ENCODE results near the gene POU2F3. TPM values are rescaled to one million over a fixed set of nuclear protein-coding genes. Genes with fewer than 3 reads are reported as not detected.
A peak's percentile ranks its signal among the peaks of the same experiment; 100 is the strongest.

POU2F3 gene
- total RNA-seq, 4 donors from 2014 or later: 58.2 to 219 (median 105) TPM

- WGBS: 77% methylated on average over 11 of the region's 11 CpGs
- Histone ChIP-seq H3K4me1 (peaks cover 57% of the 10 kb centered on the region), H3K27me3 (peaks cover 34% of the 10 kb centered on the region)
These were observed 846 bp upstream of the POU2F3 start for GRCh38 chr11:120238968-120239620.

GRCh38 chr11:120240866-120241265 lies 926 bp downstream of the POU2F3 start:
- Histone ChIP-seq H3K9me3 (no peaks in the 10 kb centered on the region), H3K4me3 (peak overlapping the region; percentile 46), H3K27ac (peak overlapping the region; percentile 82), H3K4me1 (peaks cover 47% of the 10 kb centered on the region), H3K27me3 (peaks cover 34% of the 10 kb centered on the region), H3K36me3 (no peaks in the 10 kb centered on the region)
- WGBS: 42% methylated on average over 2 of the region's 2 CpGs
- no peak for DNase-seq (ENCODE audit: low spot score in 2 of 2)
- TF ChIP-seq CTCF (IDR thresholded peaks at IDR 0.05) (no peak), POLR2AphosphoS5 (IDR thresholded peaks at IDR 0.05) (no peak), EP300 (IDR thresholded peaks at IDR 0.05) (no peak), POLR2A (IDR thresholded peaks at IDR 0.05) (no peak)

More at GRCh38 chr11:120238968-120239620, 846 bp upstream of the POU2F3 start:
- no peak overlapping the region for H3K27ac ChIP-seq
- H3K9me3 ChIP-seq: no peaks in the 10 kb centered on the region
- DNase-seq (ENCODE audit: low spot score in 2 of 2): no peak
- H3K4me3 ChIP-seq: no peak overlapping the region
- no peaks in the 10 kb centered on the region for H3K36me3 ChIP-seq
- TF ChIP-seq CTCF (IDR thresholded peaks at IDR 0.05): no peak
- no peak for TF ChIP-seq EP300 (IDR thresholded peaks at IDR 0.05)
- no peak for TF ChIP-seq POLR2AphosphoS5 (IDR thresholded peaks at IDR 0.05)
- TF ChIP-seq POLR2A (IDR thresholded peaks at IDR 0.05): no peak

- no peak for DNase-seq (ENCODE audit: low spot score in 2 of 2)
- Histone ChIP-seq H3K36me3 (no peaks in the 10 kb centered on the region), H3K27me3 (peaks cover 34% of the 10 kb centered on the region), H3K27ac (peak overlapping the region; percentile 82), H3K9me3 (no peaks in the 10 kb centered on the region), H3K4me3 (peak overlapping the region; percentile 46), H3K4me1 (peaks cover 43% of the 10 kb centered on the region)
- 30% methylated on average over 7 of the region's 7 CpGs for WGBS
- TF ChIP-seq CTCF (IDR thresholded peaks at IDR 0.05) (no peak), EP300 (IDR thresholded peaks at IDR 0.05) (no peak), POLR2A (IDR thresholded peaks at IDR 0.05) (no peak), POLR2AphosphoS5 (IDR thresholded peaks at IDR 0.05) (no peak)
These were observed 1.3 kb downstream of the POU2F3 start for GRCh38 chr11:120241277-120241676.

GRCh38 chr11:120243221-120243620 lies 3.3 kb downstream of the POU2F3 start:
- no peaks in the 10 kb centered on the region for H3K36me3 ChIP-seq
- no peak overlapping the region for H3K27ac ChIP-seq
- H3K27me3 ChIP-seq: peaks cover 34% of the 10 kb centered on the region
- TF ChIP-seq POLR2AphosphoS5 (IDR thresholded peaks at IDR 0.05): no peak
- TF ChIP-seq EP300 (IDR thresholded peaks at IDR 0.05): no peak
- no peak for TF ChIP-seq CTCF (IDR thresholded peaks at IDR 0.05)
- no peak for TF ChIP-seq POLR2A (IDR thresholded peaks at IDR 0.05)
- H3K4me3 ChIP-seq: no peak overlapping the region
- peaks cover 35% of the 10 kb centered on the region for H3K4me1 ChIP-seq
- DNase-seq (ENCODE audit: low spot score in 2 of 2): no peak
- no peaks in the 10 kb centered on the region for H3K9me3 ChIP-seq
- WGBS: 66% methylated on average over 3 of the region's 4 CpGs

GRCh38 chr11:120244476-120245365 lies 4.8 kb downstream of the POU2F3 start:
- H3K27me3 ChIP-seq: peaks cover 27% of the 10 kb centered on the region
- H3K36me3 ChIP-seq: no peaks in the 10 kb centered on the region
- WGBS: 67% methylated on average over 12 of the region's 13 CpGs
- no peak overlapping the region for H3K27ac ChIP-seq
- TF ChIP-seq EP300 (IDR thresholded peaks at IDR 0.05) (no peak), CTCF (IDR thresholded peaks at IDR 0.05) (no peak), POLR2A (IDR thresholded peaks at IDR 0.05) (no peak), POLR2AphosphoS5 (IDR thresholded peaks at IDR 0.05) (no peak)
- H3K9me3 ChIP-seq: no peaks in the 10 kb centered on the region
- no peak for DNase-seq (ENCODE audit: low spot score in 2 of 2)
- peaks cover 38% of the 10 kb centered on the region for H3K4me1 ChIP-seq
- no peak overlapping the region for H3K4me3 ChIP-seq
